H1 (cell line): ENCODE measurements around the gene PDE4D. TPM values are rescaled to one million over a fixed set of nuclear protein-coding genes. Genes with fewer than 3 reads are reported as not detected.

Source experiments
- CHD2 ChIP-seq: IDR thresholded peaks from 2 replicates; pipeline ENCODE4 v1.6.1; 2012; ENCODE audit warnings: low read length, improper control_type of control experiment
- CREB1 ChIP-seq: IDR thresholded peaks from 2 replicates; pipeline ENCODE4 v1.6.1; 2012; ENCODE audit warnings: inconsistent platforms
- EP300 ChIP-seq, 2 experiments: IDR thresholded peaks; 1 replicate in 1 of 2; 2 replicates in 1 of 2; pipeline ENCODE4 v1.6.1; 2011 to 2012; ENCODE audit warnings: low read depth in 2 of 2, low read length in 2 of 2, mild to moderate bottlenecking in 2 of 2, borderline replicate concordance in 1 of 2, inconsistent platforms in 1 of 2, moderate library complexity in 1 of 2
- GTF2F1 ChIP-seq: IDR thresholded peaks from 2 replicates; pipeline ENCODE4 v1.6.1; 2012; ENCODE audit warnings: low read depth, low read length, improper control_type of control experiment, borderline replicate concordance
- SP4 ChIP-seq: IDR thresholded peaks from 2 replicates; pipeline ENCODE4 v1.6.1; 2012; ENCODE audit warnings: low read length, inconsistent platforms
- TAF7 ChIP-seq: optimal IDR thresholded peaks from 2 replicates; pipeline ENCODE3; 2011; ENCODE audit warnings: low read depth, mild to moderate bottlenecking, inconsistent platforms, low read length, moderate library complexity, borderline replicate concordance
- polyA plus RNA-seq, 7 experiments: library from polyadenylated mRNA; depleted of rRNA in 3 of 7; stranded (reverse) in 5 of 7; unstranded in 2 of 7; fragments of >200 nt in 5 of 7; fragments of 200-250 nt in 2 of 7; gene quantifications; 1 replicate in 5 of 7; 2 replicates in 1 of 7; 4 replicates in 1 of 7; pipeline versions ENCODE4 v1.2.1 to v1.2.3, GENCODE V29; 2011 to 2013; ENCODE audit warnings: missing spikeins in 2 of 7, mixed read lengths in 2 of 7
- total RNA-seq: library from RNA; stranded (reverse); fragmentation: NEBNext Ultra II Directional; extraction: Animal tissue kit (Norgen Biotek cat#: 25700); gene quantifications from 2 replicates; pipeline ENCODE4 v1.2.1, GENCODE V29; 2021
- TF ChIP-seq, protein P1 (sequence below): fragments of 300-600 bp; sonication (generic); IDR thresholded peaks from 2 replicates; pipeline ENCODE4 v1.7.1; 2012; ENCODE audit warnings: low read length, moderate library complexity, mild to moderate bottlenecking, inconsistent platforms; ENCODE audit not compliant: insufficient replicate concordance
- TF ChIP-seq, protein P2 (sequence below): IDR thresholded peaks from 2 replicates; pipeline ENCODE4 v1.6.1; 2012; ENCODE audit warnings: inconsistent platforms
- TF ChIP-seq, protein P3 (sequence below): IDR thresholded peaks from 2 replicates; pipeline ENCODE4 v1.6.1; 2012; ENCODE audit warnings: inconsistent platforms

Gene PDE4D
- total and polyA plus RNA-seq, 2 of the 8 experiments (the other 6 are each of a cell fraction or from before 2014, with no cell fraction given), result 2.3 to 3.7 TPM

DNA sequence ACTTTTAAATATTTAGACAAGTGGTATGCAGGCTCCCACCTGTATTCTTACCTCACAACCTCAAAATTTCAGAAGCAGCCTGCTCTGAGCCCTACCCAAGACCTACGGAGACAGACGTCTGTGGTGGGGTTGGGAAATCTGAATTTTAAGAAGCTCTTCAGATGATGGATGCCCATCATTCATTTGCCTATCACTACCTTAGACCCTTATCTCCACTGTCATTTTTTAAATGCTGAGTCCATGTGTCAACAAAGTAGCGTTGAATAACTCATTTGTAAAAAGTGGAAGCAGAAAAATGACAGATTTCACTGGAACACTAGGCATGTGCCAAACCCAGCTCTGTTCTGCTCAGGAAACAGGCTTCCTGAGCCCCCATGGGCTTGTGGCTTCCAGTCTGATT is 85.7 kb downstream of the PDE4D start (continued):
- TF ChIP-seq, protein P1, sequence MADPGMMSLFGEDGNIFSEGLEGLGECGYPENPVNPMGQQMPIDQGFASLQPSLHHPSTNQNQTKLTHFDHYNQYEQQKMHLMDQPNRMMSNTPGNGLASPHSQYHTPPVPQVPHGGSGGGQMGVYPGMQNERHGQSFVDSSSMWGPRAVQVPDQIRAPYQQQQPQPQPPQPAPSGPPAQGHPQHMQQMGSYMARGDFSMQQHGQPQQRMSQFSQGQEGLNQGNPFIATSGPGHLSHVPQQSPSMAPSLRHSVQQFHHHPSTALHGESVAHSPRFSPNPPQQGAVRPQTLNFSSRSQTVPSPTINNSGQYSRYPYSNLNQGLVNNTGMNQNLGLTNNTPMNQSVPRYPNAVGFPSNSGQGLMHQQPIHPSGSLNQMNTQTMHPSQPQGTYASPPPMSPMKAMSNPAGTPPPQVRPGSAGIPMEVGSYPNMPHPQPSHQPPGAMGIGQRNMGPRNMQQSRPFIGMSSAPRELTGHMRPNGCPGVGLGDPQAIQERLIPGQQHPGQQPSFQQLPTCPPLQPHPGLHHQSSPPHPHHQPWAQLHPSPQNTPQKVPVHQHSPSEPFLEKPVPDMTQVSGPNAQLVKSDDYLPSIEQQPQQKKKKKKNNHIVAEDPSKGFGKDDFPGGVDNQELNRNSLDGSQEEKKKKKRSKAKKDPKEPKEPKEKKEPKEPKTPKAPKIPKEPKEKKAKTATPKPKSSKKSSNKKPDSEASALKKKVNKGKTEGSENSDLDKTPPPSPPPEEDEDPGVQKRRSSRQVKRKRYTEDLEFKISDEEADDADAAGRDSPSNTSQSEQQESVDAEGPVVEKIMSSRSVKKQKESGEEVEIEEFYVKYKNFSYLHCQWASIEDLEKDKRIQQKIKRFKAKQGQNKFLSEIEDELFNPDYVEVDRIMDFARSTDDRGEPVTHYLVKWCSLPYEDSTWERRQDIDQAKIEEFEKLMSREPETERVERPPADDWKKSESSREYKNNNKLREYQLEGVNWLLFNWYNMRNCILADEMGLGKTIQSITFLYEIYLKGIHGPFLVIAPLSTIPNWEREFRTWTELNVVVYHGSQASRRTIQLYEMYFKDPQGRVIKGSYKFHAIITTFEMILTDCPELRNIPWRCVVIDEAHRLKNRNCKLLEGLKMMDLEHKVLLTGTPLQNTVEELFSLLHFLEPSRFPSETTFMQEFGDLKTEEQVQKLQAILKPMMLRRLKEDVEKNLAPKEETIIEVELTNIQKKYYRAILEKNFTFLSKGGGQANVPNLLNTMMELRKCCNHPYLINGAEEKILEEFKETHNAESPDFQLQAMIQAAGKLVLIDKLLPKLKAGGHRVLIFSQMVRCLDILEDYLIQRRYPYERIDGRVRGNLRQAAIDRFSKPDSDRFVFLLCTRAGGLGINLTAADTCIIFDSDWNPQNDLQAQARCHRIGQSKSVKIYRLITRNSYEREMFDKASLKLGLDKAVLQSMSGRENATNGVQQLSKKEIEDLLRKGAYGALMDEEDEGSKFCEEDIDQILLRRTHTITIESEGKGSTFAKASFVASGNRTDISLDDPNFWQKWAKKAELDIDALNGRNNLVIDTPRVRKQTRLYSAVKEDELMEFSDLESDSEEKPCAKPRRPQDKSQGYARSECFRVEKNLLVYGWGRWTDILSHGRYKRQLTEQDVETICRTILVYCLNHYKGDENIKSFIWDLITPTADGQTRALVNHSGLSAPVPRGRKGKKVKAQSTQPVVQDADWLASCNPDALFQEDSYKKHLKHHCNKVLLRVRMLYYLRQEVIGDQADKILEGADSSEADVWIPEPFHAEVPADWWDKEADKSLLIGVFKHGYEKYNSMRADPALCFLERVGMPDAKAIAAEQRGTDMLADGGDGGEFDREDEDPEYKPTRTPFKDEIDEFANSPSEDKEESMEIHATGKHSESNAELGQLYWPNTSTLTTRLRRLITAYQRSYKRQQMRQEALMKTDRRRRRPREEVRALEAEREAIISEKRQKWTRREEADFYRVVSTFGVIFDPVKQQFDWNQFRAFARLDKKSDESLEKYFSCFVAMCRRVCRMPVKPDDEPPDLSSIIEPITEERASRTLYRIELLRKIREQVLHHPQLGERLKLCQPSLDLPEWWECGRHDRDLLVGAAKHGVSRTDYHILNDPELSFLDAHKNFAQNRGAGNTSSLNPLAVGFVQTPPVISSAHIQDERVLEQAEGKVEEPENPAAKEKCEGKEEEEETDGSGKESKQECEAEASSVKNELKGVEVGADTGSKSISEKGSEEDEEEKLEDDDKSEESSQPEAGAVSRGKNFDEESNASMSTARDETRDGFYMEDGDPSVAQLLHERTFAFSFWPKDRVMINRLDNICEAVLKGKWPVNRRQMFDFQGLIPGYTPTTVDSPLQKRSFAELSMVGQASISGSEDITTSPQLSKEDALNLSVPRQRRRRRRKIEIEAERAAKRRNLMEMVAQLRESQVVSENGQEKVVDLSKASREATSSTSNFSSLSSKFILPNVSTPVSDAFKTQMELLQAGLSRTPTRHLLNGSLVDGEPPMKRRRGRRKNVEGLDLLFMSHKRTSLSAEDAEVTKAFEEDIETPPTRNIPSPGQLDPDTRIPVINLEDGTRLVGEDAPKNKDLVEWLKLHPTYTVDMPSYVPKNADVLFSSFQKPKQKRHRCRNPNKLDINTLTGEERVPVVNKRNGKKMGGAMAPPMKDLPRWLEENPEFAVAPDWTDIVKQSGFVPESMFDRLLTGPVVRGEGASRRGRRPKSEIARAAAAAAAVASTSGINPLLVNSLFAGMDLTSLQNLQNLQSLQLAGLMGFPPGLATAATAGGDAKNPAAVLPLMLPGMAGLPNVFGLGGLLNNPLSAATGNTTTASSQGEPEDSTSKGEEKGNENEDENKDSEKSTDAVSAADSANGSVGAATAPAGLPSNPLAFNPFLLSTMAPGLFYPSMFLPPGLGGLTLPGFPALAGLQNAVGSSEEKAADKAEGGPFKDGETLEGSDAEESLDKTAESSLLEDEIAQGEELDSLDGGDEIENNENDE, result no peak
- TF ChIP-seq, protein P2, sequence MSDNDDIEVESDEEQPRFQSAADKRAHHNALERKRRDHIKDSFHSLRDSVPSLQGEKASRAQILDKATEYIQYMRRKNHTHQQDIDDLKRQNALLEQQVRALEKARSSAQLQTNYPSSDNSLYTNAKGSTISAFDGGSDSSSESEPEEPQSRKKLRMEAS, result no peak
- TF ChIP-seq CREB1, result no peak
- TF ChIP-seq GTF2F1, result no peak
- TF ChIP-seq, protein P3, sequence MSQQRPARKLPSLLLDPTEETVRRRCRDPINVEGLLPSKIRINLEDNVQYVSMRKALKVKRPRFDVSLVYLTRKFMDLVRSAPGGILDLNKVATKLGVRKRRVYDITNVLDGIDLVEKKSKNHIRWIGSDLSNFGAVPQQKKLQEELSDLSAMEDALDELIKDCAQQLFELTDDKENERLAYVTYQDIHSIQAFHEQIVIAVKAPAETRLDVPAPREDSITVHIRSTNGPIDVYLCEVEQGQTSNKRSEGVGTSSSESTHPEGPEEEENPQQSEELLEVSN, result no peak
- no peak for TF ChIP-seq TAF7
- no peak for TF ChIP-seq CHD2
- no peak for TF ChIP-seq EP300 (IDR thresholded peaks at IDR 0.05; ENCODE audit: borderline replicate concordance in 1 of 2, low read depth in 2 of 2, low read length in 2 of 2)
- no peak for TF ChIP-seq SP4
